CD4-positive, alpha-beta T cell (primary cell): ENCODE measurements around the gene ARRDC3. TPM values are rescaled to one million over a fixed set of nuclear protein-coding genes. Genes with fewer than 3 reads are reported as not detected.

Source experiments
- ATAC-seq: fragments of 200-7000 bp; cut with Tn5 transposase; one replicate; pipeline ENCODE4 v1.10.0; 2022; ENCODE audit warnings: mild to moderate bottlenecking; ENCODE audit not compliant: poor library complexity
- CTCF ChIA-PET: fragments of 350-600 bp; sonication (Branson Sonifier 250); formaldehyde crosslinking; loops from one replicate; lab custom pipeline; 2021; ENCODE audit warnings: antibody characterized with exemption, inconsistent platforms; lab: Charles Lee
- POLR2A ChIA-PET: fragments of 350-600 bp; sonication (Branson Sonifier 250); formaldehyde crosslinking; loops from one replicate; lab custom pipeline; 2021; ENCODE audit warnings: antibody characterized with exemption, inconsistent platforms; lab: Charles Lee
- DNase-seq, 14 experiments: peaks; one replicate each; pipeline ENCODE4 v3.0.0-alpha.2; 2013 to 2020; ENCODE audit warnings: mixed read lengths in 2 of 14
- H3K27ac ChIP-seq, 2 donors: one replicate each; pipeline versions ENCODE4 v1.5.1 to v1.7.0; 2013; ENCODE audit warnings: low read length in 2 of 2, low read depth in 1 of 2, mild to moderate bottlenecking in 1 of 2
- H3K27me3 ChIP-seq, 2 experiments: 1 replicate in 1 of 2; 2 replicates in 1 of 2; pipeline versions ENCODE4 v1.6.1 to v1.7.0; 2013; ENCODE audit warnings: low read length in 2 of 2, control low read depth in 1 of 2, mild to moderate bottlenecking in 1 of 2, moderate library complexity in 1 of 2; ENCODE audit not compliant: insufficient read depth in 2 of 2, control insufficient read depth in 1 of 2
- H3K36me3 ChIP-seq: one replicate; pipeline ENCODE4 v1.6.1; 2013; ENCODE audit warnings: low read length, control low read depth; ENCODE audit not compliant: insufficient read depth
- H3K4me1 ChIP-seq: one replicate; pipeline ENCODE4 v1.6.1; 2013; ENCODE audit warnings: low read length, control low read depth; ENCODE audit not compliant: insufficient read depth
- H3K4me3 ChIP-seq: one replicate; pipeline ENCODE4 v1.5.1; 2013; ENCODE audit warnings: mild to moderate bottlenecking, low read length, moderate library complexity
- H3K9me3 ChIP-seq, 2 experiments: 1 replicate in 1 of 2; 2 replicates in 1 of 2; pipeline versions ENCODE4 v1.6.1 to v1.7.0; 2013; ENCODE audit warnings: low read length in 2 of 2, mild to moderate bottlenecking in 2 of 2, control low read depth in 1 of 2, moderate library complexity in 1 of 2; ENCODE audit not compliant: control insufficient read depth in 1 of 2, insufficient read depth in 1 of 2
- H3K27ac Mint-ChIP-seq: one replicate; pipeline ENCODE4 v1.8.0; 2020; ENCODE audit warnings: mixed read lengths
- H3K27me3 Mint-ChIP-seq: one replicate; pipeline ENCODE4 v1.8.0; 2021; ENCODE audit warnings: mixed read lengths
- H3K36me3 Mint-ChIP-seq: one replicate; pipeline ENCODE4 v1.8.0; 2021; ENCODE audit warnings: low read depth, mixed read lengths
- H3K4me1 Mint-ChIP-seq: one replicate; pipeline ENCODE4 v1.8.0; 2021; ENCODE audit warnings: low read depth, mixed read lengths
- H3K4me3 Mint-ChIP-seq: one replicate; pipeline ENCODE4 v1.8.0; 2020; ENCODE audit warnings: mild to moderate bottlenecking, mixed read lengths
- H3K9me3 Mint-ChIP-seq: one replicate; pipeline ENCODE4 v1.8.0; 2020; ENCODE audit warnings: mixed read lengths
- CTCF ChIP-seq: fragments of 200-600 bp; IDR thresholded peaks from one replicate; pipeline ENCODE4 v1.8.0; 2022; ENCODE audit warnings: antibody characterized with exemption, mild to moderate bottlenecking
- intact Hi-C, 2 experiments: fragments of 100-400 bp; cut with DNase I in 1 of 2; cut with micrococcal nuclease in 1 of 2; formaldehyde crosslinking; loops; one replicate each; pipeline versions ENCODE4 v1.15.1 to v1.9.0; 2023 to 2025; cut with DNase I, micrococcal nuclease
- total RNA-seq, 174 experiments: library from RNA in 2 of 174; stranded (reverse) in 2 of 174; gene quantifications; one replicate each; pipeline ENCODE4 v1.2.3 and lab custom pipeline; 2021 to 2026

The ARRDC3 gene
- total RNA-seq, 2 experiments from 2014 or later, result 273 to 284 TPM

DNA sequence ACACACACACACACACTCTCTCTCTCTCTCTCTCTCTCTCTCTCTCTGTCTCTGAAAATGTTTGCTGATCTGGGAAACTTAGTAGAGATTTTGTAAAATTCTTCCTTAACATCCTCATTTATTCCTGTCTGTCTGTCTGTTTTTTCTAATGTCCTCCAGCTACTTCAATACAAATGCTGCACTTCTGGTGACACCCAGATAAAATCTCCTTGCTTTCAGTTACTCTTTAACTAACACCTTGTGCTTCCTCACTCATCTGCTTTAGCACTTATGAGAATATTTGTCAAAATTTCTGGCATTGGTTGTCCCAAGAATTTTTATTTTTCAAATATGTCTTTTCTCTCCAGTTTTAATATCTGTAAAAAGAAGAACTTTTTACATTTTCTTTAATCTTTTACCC is 35.0 kb upstream of the ARRDC3 start:
- Histone ChIP-seq H3K36me3 (no peaks in the 10 kb centered on the region), H3K27me3 (no peaks in the 10 kb centered on the region), H3K4me1 (no peaks in the 10 kb centered on the region), H3K4me3 (no peak overlapping the region), H3K27ac (no peak overlapping the region), H3K9me3 (no peaks in the 10 kb centered on the region)
- intact Hi-C loops, result loop anchor here (2.0 to 5.0 kb wide), 3 partner anchors 317 to 616 kb away; no protein-coding TSS in a partner anchor
- POLR2A ChIA-PET, result interaction anchor here (2.0 kb wide), 1 partner anchor 34 kb away, joined by 10 read pairs; no protein-coding TSS in a partner anchor
- CTCF ChIA-PET, result interaction anchor here (1.4 to 2.4 kb wide), 2 partner anchors 33 to 34 kb away, joined by 3 to 17 read pairs; no protein-coding TSS in a partner anchor
- peaks cover 21% of the 10 kb centered on the region for H3K4me1 Mint-ChIP-seq
- H3K27ac Mint-ChIP-seq, result no peak overlapping the region
- H3K4me3 Mint-ChIP-seq, result no peak overlapping the region
- ATAC-seq (no peak), DNase-seq (no peak)
- no peaks in the 10 kb centered on the region for H3K27me3 Mint-ChIP-seq
- TF ChIP-seq CTCF, result no peak
- no peaks in the 10 kb centered on the region for H3K36me3 Mint-ChIP-seq
- H3K9me3 Mint-ChIP-seq, result no peaks in the 10 kb centered on the region

DNA sequence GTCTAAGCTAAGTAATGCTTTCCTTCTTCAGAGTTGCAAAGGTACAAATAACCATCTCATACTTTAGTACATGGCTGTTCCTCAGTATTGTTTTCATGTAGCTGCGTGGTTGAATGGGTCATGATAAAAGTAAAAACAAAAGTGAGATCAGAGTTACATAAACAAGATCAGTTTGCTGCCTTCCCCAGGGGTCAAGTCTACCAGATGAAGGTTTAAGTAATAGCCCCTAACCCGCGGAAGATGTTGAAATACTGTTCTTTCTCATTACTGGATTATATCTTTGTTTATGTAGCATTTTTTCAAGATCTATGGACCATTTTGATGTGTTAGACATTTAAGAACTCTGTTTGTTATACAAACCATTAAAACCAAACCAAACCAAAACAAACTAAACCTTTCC is 34.1 kb upstream of the ARRDC3 start:
- ChIA-PET CTCF (interaction anchor here (1.4 to 1.5 kb wide), 2 partner anchors 32 to 551 kb away, joined by 3 read pairs; no protein-coding TSS in a partner anchor), POLR2A (no interaction called here)
- H3K27ac Mint-ChIP-seq, result no peak overlapping the region
- Histone ChIP-seq H3K4me3 (no peak overlapping the region), H3K4me1 (no peaks in the 10 kb centered on the region), H3K27me3 (no peaks in the 10 kb centered on the region), H3K9me3 (no peaks in the 10 kb centered on the region), H3K36me3 (no peaks in the 10 kb centered on the region), H3K27ac (no peak overlapping the region)
- H3K4me1 Mint-ChIP-seq, result peaks cover 20% of the 10 kb centered on the region
- no peak for ATAC-seq
- intact Hi-C loops, result loop anchor here (5.0 kb wide), 1 partner anchor 615 kb away; no protein-coding TSS in a partner anchor
- H3K4me3 Mint-ChIP-seq, result no peak overlapping the region
- no peaks in the 10 kb centered on the region for H3K36me3 Mint-ChIP-seq
- DNase-seq, result no peak
- H3K9me3 Mint-ChIP-seq, result no peaks in the 10 kb centered on the region
- TF ChIP-seq CTCF, result no peak
- no peaks in the 10 kb centered on the region for H3K27me3 Mint-ChIP-seq

DNA sequence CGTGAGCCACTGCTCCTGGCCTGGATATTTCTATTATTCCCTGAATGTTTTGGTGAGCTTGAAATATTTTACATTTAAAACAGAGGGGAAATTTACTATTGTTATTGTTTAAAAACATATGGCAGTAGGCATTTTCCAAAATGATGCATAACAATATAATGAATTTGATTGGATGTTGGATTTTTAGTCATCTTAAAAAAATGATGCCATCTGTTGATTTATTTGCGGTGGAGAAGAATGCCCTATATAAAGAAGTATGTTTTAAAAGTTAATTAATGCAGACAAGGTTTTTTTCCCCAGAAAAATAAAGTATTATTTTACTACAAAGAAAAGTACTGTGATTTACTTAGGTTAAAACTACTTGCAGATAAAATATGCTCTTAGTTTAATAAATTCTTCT is 33.4 kb upstream of the ARRDC3 start:
- H3K27me3 ChIP-seq, result no peaks in the 10 kb centered on the region
- H3K4me1 ChIP-seq, result no peaks in the 10 kb centered on the region
- Mint-ChIP-seq H3K4me1 (peaks cover 13% of the 10 kb centered on the region), H3K36me3 (no peaks in the 10 kb centered on the region), H3K27ac (no peak overlapping the region), H3K27me3 (no peaks in the 10 kb centered on the region), H3K9me3 (no peaks in the 10 kb centered on the region), H3K4me3 (no peak overlapping the region)
- ChIA-PET POLR2A (no interaction called here), CTCF (interaction anchor here (1.4 to 1.5 kb wide), 2 partner anchors 31 to 551 kb away, joined by 3 read pairs; no protein-coding TSS in a partner anchor)
- H3K27ac ChIP-seq, result no peak overlapping the region
- H3K9me3 ChIP-seq, result no peaks in the 10 kb centered on the region
- intact Hi-C loops, result loop anchor here (5.0 kb wide), 1 partner anchor 614 kb away; no protein-coding TSS in a partner anchor
- no peaks in the 10 kb centered on the region for H3K36me3 ChIP-seq
- DNase-seq, result no peak
- TF ChIP-seq CTCF, result no peak
- H3K4me3 ChIP-seq, result no peak overlapping the region
- no peak for ATAC-seq
